GM12872 (cell line): ENCODE measurements around the gene SPANXN2.

Experiments used
- TF ChIP-seq, protein P1 (sequence below): IDR thresholded peaks from 3 replicates; pipeline ENCODE4 v1.5.1; 2011; ENCODE audit warnings: low read depth, mild to moderate bottlenecking, low read length, moderate library complexity; ENCODE audit not compliant: insufficient read depth

Gene SPANXN2

DNA sequence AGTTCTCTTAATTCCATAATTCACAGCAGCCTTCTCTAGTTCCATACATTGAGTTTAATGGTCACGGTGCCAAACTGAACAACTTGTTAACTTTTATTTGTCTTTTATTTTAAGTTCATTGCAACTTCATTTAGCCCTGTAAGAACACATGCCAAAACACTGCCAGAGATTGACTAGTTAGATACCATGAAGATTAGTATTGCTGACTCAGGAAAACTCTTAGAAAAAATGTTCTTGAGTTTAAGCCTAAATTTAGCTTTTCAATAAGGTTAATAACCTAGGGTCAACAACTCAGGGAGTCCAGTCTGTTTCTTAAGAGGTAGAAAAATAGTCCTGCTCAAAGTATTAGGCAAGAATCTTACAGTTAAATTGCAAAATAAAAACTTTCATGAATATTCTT is 25.7 kb downstream of the SPANXN2 start:
- TF ChIP-seq, protein P1, sequence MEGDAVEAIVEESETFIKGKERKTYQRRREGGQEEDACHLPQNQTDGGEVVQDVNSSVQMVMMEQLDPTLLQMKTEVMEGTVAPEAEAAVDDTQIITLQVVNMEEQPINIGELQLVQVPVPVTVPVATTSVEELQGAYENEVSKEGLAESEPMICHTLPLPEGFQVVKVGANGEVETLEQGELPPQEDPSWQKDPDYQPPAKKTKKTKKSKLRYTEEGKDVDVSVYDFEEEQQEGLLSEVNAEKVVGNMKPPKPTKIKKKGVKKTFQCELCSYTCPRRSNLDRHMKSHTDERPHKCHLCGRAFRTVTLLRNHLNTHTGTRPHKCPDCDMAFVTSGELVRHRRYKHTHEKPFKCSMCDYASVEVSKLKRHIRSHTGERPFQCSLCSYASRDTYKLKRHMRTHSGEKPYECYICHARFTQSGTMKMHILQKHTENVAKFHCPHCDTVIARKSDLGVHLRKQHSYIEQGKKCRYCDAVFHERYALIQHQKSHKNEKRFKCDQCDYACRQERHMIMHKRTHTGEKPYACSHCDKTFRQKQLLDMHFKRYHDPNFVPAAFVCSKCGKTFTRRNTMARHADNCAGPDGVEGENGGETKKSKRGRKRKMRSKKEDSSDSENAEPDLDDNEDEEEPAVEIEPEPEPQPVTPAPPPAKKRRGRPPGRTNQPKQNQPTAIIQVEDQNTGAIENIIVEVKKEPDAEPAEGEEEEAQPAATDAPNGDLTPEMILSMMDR = no peak

DNA sequence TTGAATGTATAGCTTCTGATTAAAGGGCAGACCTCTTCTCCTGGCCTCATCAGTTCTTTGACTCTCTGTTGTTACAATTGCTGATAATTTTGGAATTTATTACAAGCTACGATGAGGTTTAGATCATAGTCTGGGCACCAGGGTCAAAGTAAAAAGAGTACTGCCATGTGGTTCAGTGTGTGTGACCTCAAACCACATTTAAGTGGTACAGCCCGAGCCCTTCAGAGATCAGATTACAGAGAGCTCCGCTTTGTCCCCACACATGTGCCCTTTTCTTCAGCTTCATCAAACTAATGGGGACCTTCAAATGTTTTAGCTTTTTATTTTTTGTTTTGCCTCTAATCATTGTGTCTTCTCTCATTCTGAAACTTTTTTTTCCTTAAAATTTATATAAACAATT is 37.1 kb downstream of the SPANXN2 start:
- TF ChIP-seq, protein P1 = no peak

DNA sequence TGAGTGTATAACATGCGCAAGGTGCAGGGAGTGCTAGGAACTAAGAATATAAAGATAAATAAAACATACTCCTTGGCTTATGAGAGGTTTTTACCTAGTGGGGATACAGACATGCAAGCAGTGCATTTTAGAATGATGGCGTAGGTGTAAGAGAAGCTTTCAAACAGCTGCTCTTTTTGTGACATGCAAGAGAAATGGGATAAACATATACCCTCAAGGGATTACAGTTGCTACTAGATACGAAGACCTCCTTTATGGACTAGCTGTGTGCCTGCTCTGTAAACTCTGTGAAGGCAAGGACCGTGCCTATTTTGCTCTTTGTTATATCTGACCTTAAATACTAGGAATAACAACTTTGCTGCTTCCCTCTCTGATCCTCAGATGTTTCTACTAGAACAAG is 45.6 kb downstream of the SPANXN2 start:
- TF ChIP-seq, protein P1 = no peak

GRCh38 chrX:143669395-143669794 is 51.2 kb downstream of the SPANXN2 start:
- TF ChIP-seq, protein P1 = no peak

DNA sequence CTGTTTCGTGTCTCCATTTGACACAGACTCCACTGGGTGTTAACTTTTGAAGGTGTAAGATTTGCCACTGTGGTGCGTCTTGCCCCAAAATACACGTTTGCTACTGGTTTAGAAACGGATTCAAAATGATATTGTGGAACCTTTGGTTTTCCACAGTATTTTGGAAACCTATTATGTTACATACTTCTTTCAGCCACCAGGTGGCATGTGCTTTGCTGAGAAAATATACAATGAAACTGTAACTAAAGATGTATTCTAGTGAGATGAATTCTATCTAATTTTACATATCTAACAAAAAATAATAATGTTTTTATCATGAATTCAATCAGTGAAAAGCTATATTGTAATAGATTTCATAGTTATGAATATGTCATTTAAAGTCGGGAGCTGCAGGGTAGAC is 56.2 kb downstream of the SPANXN2 start:
- TF ChIP-seq, protein P1 = peak; percentile 24; the same call in 1 of the 3 replicates

DNA sequence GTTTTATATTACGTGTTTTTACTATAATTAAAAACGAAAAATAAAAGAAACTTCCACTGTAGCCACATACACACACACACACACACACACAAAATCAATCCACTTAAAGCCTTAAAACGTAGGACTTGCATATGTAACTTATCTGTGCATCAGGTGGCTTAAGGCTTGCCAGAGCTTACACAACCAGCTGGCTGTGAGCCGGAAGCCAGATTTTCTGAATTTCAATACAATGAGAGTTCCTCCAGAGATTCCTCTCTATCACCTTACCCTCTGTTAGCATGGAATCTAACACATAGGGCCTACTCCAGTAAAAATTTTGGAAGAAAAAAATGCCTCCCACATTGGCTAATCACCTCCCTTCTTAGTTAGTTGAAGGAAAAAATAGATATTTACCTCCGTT is 56.8 kb downstream of the SPANXN2 start:
- TF ChIP-seq, protein P1 = no peak
